NCI-H1105 treated with DMSO at 0.1 percent for 48 hours (cell line): ENCODE measurements around the gene USP36.
"Not testable (repeated sequence)": the region's sequence is repeated elsewhere in the genome, so short reads cannot be mapped to it uniquely, and the experiment has no call there.

Experiments
- DNase-seq: peaks from one replicate; lab custom pipeline; 2025; lab: John Stamatoyannopoulos, UW

USP36 gene

GRCh38 chr17:78791840-78792709 lies 48.5 kb downstream of the USP36 start:
- no peak for DNase-seq

- no peak for DNase-seq
These were observed 50.1 kb downstream of the USP36 start for GRCh38 chr17:78790552-78790951.

- DNase-seq = peak; percentile 73
These were observed 50.9 kb downstream of the USP36 start for GRCh38 chr17:78789663-78790181.

GRCh38 chr17:78789149-78789662 lies 51.4 kb downstream of the USP36 start:
- DNase-seq = no peak

- DNase-seq = no peak
These were observed 52.2 kb downstream of the USP36 start for GRCh38 chr17:78788451-78788850.

GRCh38 chr17:78787444-78787843 lies 53.2 kb downstream of the USP36 start:
- DNase-seq = no peak

GRCh38 chr17:78785663-78786057 lies 55.0 kb downstream of the USP36 start:
- DNase-seq = no peak

GRCh38 chr17:78785011-78785662 lies 55.5 kb downstream of the USP36 start:
- DNase-seq = no peak

GRCh38 chr17:78784352-78784751 lies 56.3 kb downstream of the USP36 start:
- DNase-seq = no peak

GRCh38 chr17:78783711-78784324 lies 56.8 kb downstream of the USP36 start:
- no peak for DNase-seq

- DNase-seq = no peak
These were observed 58.7 kb downstream of the USP36 start, which contains the start of gene CYTH1 for GRCh38 chr17:78781893-78782304. Gene CYTH1, minus strand, starts transcription at chr17:78782273. Its CDS starts 50 bp downstream, at chr17:78782223.

GRCh38 chr17:78781104-78781892 lies 59.3 kb downstream of the USP36 start:
- DNase-seq = peak; percentile 9

- DNase-seq = no peak
These were observed 60.3 kb downstream of the USP36 start for GRCh38 chr17:78780335-78780734.

GRCh38 chr17:78779850-78780249 lies 60.8 kb downstream of the USP36 start:
- no peak for DNase-seq

GRCh38 chr17:78779286-78779651 lies 61.3 kb downstream of the USP36 start:
- DNase-seq = not testable (repeated sequence)

GRCh38 chr17:78777881-78778280 lies 62.7 kb downstream of the USP36 start:
- no peak for DNase-seq

GRCh38 chr17:78774956-78775571 lies 65.5 kb downstream of the USP36 start:
- DNase-seq = no peak

- no peak for DNase-seq
These were observed 66.2 kb downstream of the USP36 start for GRCh38 chr17:78774453-78774852.

- peak; percentile 29 for DNase-seq
These were observed 68.7 kb downstream of the USP36 start for GRCh38 chr17:78771758-78772382.

- no peak for DNase-seq
These were observed 71.3 kb downstream of the USP36 start for GRCh38 chr17:78769196-78769773.
